Psoas muscle (tissue), 8 donors: ENCODE measurements around the gene MS4A8. TPM values are rescaled to one million over a fixed set of nuclear protein-coding genes. Genes with fewer than 3 reads are reported as not detected.

Experiments
- ATAC-seq, 4 donors: fragments of 200-7000 bp; cut with Tn5 transposase; one replicate each; pipeline ENCODE4 v1.9.1; 2020; ENCODE audit warnings: moderate library complexity in 3 of 4, mild to moderate bottlenecking in 2 of 4
- DNase-seq, 2 donors: peaks; one replicate each; pipeline ENCODE4 v3.0.0-alpha.2; 2020
- H3K27ac ChIP-seq: fragments of 200-600 bp; one replicate; pipeline ENCODE4 v1.8.0; 2022
- H3K27me3 ChIP-seq, 3 donors: fragments of 200-600 bp in 1 of 3; one replicate each; pipeline versions ENCODE4 v1.6.1 to v1.8.0; 2013 to 2022; ENCODE audit warnings: low read length in 2 of 3, mild to moderate bottlenecking in 2 of 3, moderate library complexity in 1 of 3; ENCODE audit not compliant: insufficient read depth in 3 of 3
- H3K36me3 ChIP-seq, 2 donors: fragments of 200-600 bp in 1 of 2; one replicate each; pipeline versions ENCODE4 v1.6.1 to v1.8.0; 2013 to 2022; ENCODE audit warnings: low read depth in 1 of 2, mild to moderate bottlenecking in 1 of 2, moderate library complexity in 1 of 2; ENCODE audit not compliant: insufficient read depth in 1 of 2
- H3K4me1 ChIP-seq: fragments of 200-600 bp; one replicate; pipeline ENCODE4 v1.8.0; 2022
- H3K4me3 ChIP-seq: fragments of 200-600 bp; one replicate; pipeline ENCODE4 v1.8.0; 2022; ENCODE audit warnings: mild to moderate bottlenecking
- H3K9me3 ChIP-seq: fragments of 200-600 bp; one replicate; pipeline ENCODE4 v1.8.0; 2022
- WGBS, 3 donors: extraction: QIAGEN DNeasy Blood & Tissue Kit; methylation state at CpG; one replicate each; pipeline versions ENCODE4 v1.1.6 to v1.1.7; 2013; 5-methylcytosine and 5-hydroxymethylcytosine counted together
- intact Hi-C, 2 donors: fragments of 100-400 bp; cut with DNase I; formaldehyde crosslinking; loops; one replicate each; pipeline versions ENCODE4 v1.11.0 to v1.14.2; 2022
- polyA plus RNA-seq, 3 donors: library from polyadenylated mRNA; stranded (reverse); fragments of 200-250 nt; gene quantifications; one replicate each; pipeline ENCODE4 v1.2.3, GENCODE V29; 2013
- total RNA-seq, 4 donors: library from RNA; stranded (reverse); fragmentation: NEBNext Ultra II Directional in 2 of 4; extraction: Animal tissue kit (Norgen Biotek cat#: 25700) in 2 of 4; gene quantifications; one replicate each; pipeline versions ENCODE4 v1.2.1 to v1.2.4, GENCODE V29; 2021 to 2023
- TF ChIP-seq, protein P1 (sequence below): fragments of 200-600 bp; IDR thresholded peaks from one replicate; pipeline ENCODE4 v1.8.0; 2022; ENCODE audit warnings: antibody characterized with exemption
- donor health status: healthy with polysubstance abuse.
- donor health status: DM: no; HTN: no; CAD: no; lungs with moderate emphysema.
- donor health status: Bipolar disorder and iron deficiency.
- donor health status: healthy.
- donor health status: DM: yes; HTN: yes; CAD: no.
- donor health status: DM: no; HTN: no; CAD: no.
- donor health status: DM: no; HTN: no; CAD: no.
- donor health status: DM: yes; HTN: yes; CAD: no.

Gene MS4A8
- total and polyA plus RNA-seq, 7 donors: 0.10 to 0.47 (median 0.23) TPM; not detected in 2

DNA sequence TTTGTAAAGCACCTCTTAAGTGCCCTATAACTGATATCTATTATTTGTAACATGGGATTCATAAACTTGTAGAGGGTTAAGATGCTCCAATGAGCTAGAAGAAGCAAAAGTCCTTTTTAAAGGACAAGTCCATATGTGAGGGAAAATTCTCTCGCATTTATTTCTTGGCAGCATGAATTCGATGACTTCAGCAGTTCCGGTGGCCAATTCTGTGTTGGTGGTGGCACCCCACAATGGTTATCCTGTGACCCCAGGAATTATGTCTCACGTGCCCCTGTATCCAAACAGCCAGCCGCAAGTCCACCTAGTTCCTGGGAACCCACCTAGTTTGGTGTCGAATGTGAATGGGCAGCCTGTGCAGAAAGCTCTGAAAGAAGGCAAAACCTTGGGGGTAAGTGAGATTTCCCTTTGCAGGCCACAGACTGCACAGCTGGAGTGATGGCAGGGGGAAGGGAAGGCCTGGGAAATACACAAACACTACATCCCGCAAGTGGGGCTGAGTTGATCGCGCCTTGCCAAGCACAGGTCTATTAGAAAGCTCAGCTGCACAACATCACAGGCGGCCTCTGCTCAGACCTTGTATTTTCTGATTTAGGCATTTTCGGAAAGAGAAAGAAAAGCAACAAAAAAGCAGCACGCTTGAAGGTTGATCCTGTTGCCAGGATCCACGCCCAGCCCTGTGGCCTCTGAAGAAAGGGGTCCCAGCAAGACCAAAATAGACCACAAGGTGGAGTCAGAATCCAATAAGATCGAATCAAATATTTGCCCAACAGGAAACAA, 1.5 kb downstream of the MS4A8 start:
- Histone ChIP-seq H3K27me3 (no peaks in the 10 kb centered on the region), H3K9me3 (no peaks in the 10 kb centered on the region), H3K4me1 (no peaks in the 10 kb centered on the region), H3K4me3 (no peak overlapping the region), H3K36me3 (no peaks in the 10 kb centered on the region), H3K27ac (no peak overlapping the region)
- intact Hi-C loops: no loop called here
- DNase-seq (no peak), ATAC-seq (no peak)
- WGBS, 3 donors: 60 to 66% (median 64%) methylated on average over 14 of the region's 14 CpGs
- TF ChIP-seq, protein P1, sequence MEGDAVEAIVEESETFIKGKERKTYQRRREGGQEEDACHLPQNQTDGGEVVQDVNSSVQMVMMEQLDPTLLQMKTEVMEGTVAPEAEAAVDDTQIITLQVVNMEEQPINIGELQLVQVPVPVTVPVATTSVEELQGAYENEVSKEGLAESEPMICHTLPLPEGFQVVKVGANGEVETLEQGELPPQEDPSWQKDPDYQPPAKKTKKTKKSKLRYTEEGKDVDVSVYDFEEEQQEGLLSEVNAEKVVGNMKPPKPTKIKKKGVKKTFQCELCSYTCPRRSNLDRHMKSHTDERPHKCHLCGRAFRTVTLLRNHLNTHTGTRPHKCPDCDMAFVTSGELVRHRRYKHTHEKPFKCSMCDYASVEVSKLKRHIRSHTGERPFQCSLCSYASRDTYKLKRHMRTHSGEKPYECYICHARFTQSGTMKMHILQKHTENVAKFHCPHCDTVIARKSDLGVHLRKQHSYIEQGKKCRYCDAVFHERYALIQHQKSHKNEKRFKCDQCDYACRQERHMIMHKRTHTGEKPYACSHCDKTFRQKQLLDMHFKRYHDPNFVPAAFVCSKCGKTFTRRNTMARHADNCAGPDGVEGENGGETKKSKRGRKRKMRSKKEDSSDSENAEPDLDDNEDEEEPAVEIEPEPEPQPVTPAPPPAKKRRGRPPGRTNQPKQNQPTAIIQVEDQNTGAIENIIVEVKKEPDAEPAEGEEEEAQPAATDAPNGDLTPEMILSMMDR: no peak

DNA sequence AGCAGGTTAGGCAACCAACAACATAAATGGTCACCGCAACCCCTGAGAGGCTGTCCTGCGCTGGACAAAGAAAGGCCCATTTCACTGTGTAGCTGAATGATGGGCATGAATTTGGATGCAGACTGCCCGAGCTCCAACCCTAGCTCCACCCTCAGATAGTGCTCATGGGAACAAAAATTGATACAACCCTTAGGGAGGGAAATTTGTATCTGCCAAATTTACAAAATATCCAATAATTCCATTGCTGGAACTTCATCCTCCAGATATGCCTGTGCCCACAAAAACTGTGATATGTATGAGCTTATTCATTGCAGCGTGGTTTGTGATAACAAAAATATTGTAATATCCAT, 2.0 kb downstream of the MS4A8 start:
- no peak for DNase-seq
- TF ChIP-seq, protein P1: no peak
- Histone ChIP-seq H3K27ac (no peak overlapping the region), H3K4me1 (no peaks in the 10 kb centered on the region), H3K9me3 (no peaks in the 10 kb centered on the region), H3K27me3 (no peaks in the 10 kb centered on the region), H3K36me3 (no peaks in the 10 kb centered on the region), H3K4me3 (no peak overlapping the region)
- WGBS, 3 donors: 69 to 77% (median 71%) methylated on average over 4 of the region's 4 CpGs
- intact Hi-C loops: no loop called here
- ATAC-seq: no peak

DNA sequence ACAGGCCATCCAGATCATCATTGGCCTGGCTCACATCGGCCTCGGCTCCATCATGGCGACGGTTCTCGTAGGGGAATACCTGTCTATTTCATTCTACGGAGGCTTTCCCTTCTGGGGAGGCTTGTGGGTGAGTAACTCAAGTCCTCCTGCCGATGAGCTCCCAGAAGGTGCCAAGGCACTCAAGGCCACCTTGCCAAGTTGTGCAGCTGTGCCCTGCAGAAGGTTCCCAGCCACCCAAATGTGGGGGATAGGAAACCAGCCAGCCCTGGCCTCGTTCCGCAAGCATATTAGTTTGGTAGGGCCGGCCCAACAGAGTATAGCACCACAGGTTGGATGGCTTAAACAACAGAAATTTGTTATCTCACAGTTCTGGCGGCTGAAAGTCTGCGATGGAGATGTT, 4.0 kb downstream of the MS4A8 start:
- DNase-seq: no peak
- Histone ChIP-seq H3K27me3 (no peaks in the 10 kb centered on the region), H3K4me3 (no peak overlapping the region), H3K27ac (no peak overlapping the region), H3K36me3 (no peaks in the 10 kb centered on the region), H3K4me1 (no peaks in the 10 kb centered on the region), H3K9me3 (no peaks in the 10 kb centered on the region)
- 45 to 69% (median 47%) methylated on average over 12 of the region's 12 CpGs for WGBS, 3 donors
- ATAC-seq: peak in 1 of 4 donors; percentile 64
- TF ChIP-seq, protein P1: no peak
- intact Hi-C loops: no loop called here

DNA sequence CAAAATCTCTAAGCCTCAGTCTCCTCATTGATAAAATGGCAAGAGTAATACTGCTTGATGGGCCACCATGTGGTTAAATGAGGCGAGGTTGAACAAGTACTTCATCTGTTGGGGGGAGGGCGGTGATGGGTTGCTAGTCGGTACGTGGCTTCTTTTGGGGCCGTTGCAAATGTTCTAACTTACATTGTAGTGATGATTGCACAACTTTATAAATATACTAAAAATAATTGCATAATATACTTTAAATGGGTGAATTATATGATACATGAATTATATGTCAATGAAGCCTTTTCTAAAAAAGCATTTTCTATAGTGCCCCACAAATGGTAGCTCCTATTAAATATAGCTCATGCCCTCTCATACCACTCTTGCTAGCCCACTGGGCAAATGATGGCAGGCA, 6.5 kb downstream of the MS4A8 start:
- no peak overlapping the region for H3K27ac ChIP-seq
- intact Hi-C loops: no loop called here
- H3K4me1 ChIP-seq: no peaks in the 10 kb centered on the region
- H3K27me3 ChIP-seq: peaks cover 0 to under 1% (median 0%) of the 10 kb centered on the region in 3 donors
- no peak for DNase-seq
- no peak overlapping the region for H3K4me3 ChIP-seq
- TF ChIP-seq, protein P1: no peak
- ATAC-seq: no peak
- 83 to 88% (median 88%) methylated on average over 5 of the region's 5 CpGs for WGBS, 3 donors
- no peaks in the 10 kb centered on the region for H3K36me3 ChIP-seq
- H3K9me3 ChIP-seq: no peaks in the 10 kb centered on the region

DNA sequence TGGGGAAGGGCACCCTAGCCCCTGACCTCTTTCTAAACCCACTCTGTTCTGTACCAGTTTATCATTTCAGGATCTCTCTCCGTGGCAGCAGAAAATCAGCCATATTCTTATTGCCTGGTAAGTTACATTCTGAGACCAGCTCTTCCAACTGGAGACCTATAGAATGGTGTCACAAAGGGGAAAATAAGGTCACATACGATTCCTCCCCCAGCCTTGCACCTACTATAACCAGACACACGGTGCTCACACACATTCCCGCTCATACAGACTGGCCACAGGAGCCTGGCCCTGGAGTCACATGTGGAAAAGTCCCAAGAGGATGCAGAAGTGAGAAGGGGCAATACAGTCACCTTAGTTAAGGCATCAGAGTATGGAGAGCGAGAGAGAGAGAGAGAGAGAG, 7.5 kb downstream of the MS4A8 start:
- WGBS, 3 donors: 73 to 77% (median 74%) methylated on average over 5 of the region's 5 CpGs
- H3K27me3 ChIP-seq: peaks cover 0 to 3% (median 0%) of the 10 kb centered on the region in 3 donors
- H3K4me1 ChIP-seq: no peaks in the 10 kb centered on the region
- intact Hi-C loops: no loop called here
- no peak overlapping the region for H3K27ac ChIP-seq
- no peak for ATAC-seq
- no peaks in the 10 kb centered on the region for H3K9me3 ChIP-seq
- H3K36me3 ChIP-seq: no peaks in the 10 kb centered on the region
- TF ChIP-seq, protein P1: no peak
- DNase-seq: no peak
- H3K4me3 ChIP-seq: no peak overlapping the region
